HCT116 (cell line): ENCODE data around the gene TTC9. TPM values are rescaled to one million over a fixed set of nuclear protein-coding genes. Genes with fewer than 3 reads are reported as not detected.

Experiments
- ATAC-seq: fragments of 200-7000 bp; cut with Tn5 transposase; 2 replicates; pipeline ENCODE4 v1.9.1; 2020; ENCODE audit warnings: mild to moderate bottlenecking, moderate library complexity
- BruUV-seq: library from RNA; stranded (reverse); fragments of 400-500 nt; replicated peaks from 2 replicates; lab custom pipeline; 2021; lab: Mats Ljungman, UMichigan
- CTCF ChIA-PET: fragments of 300-600 bp; sonication (Branson Sonifier 250); formaldehyde crosslinking; loops from one replicate; lab custom pipeline; 2021; ENCODE audit warnings: antibody characterized with exemption; lab: Charles Lee
- POLR2A ChIA-PET: fragments of 300-600, 350-600 bp; sonication (Branson Sonifier 250); formaldehyde crosslinking; loops from one replicate; lab custom pipeline; 2021; ENCODE audit warnings: antibody characterized with exemption; lab: Charles Lee
- RAD21 ChIA-PET, 2 experiments: fragments of 300-600 bp; sonication (Branson Sonifier 250); formaldehyde crosslinking; loops; one replicate each; lab custom pipeline; 2023; ENCODE audit warnings: low total read pairs in 2 of 2; ENCODE audit not compliant: uncharacterized antibody in 2 of 2, unreplicated experiment in 2 of 2, low non-redundant PET in 1 of 2; lab: Charles Lee
- DNase-seq: peaks from one replicate; pipeline ENCODE4 v3.0.0-alpha.2; 2010; ENCODE audit warnings: low read depth, low spot score
- H2AFZ ChIP-seq: fragments of 200-600 bp; shearing (Covaris generic), sonication (generic); 2 replicates; pipeline ENCODE4 v1.6.1; 2017; ENCODE audit warnings: low read depth, mixed run types, mixed read lengths, antibody characterized with exemption, low read length; ENCODE audit not compliant: poor library complexity, severe bottlenecking
- H3K27ac ChIP-seq: 2 replicates; pipeline ENCODE4 v1.5.1; 2012; ENCODE audit warnings: low read depth, low read length
- H3K27me3 ChIP-seq: fragments of 200-600 bp; sonication (generic); 2 replicates; pipeline ENCODE4 v1.6.1; 2016; ENCODE audit warnings: mixed run types, low read length, mixed read lengths; ENCODE audit not compliant: insufficient read depth
- H3K36me3 ChIP-seq, 2 experiments: fragments of 200-500 bp in 1 of 2; fragments of 200-600 bp in 1 of 2; sonication (Bioruptor generic) in 1 of 2; sonication (generic) in 1 of 2; 2 replicates each; pipeline versions ENCODE4 v1.5.1 to v1.6.1; 2014 to 2016; ENCODE audit warnings: low read length in 2 of 2, inconsistent platforms in 1 of 2, mixed read lengths in 1 of 2, mixed run types in 1 of 2; ENCODE audit not compliant: insufficient read depth in 2 of 2, control insufficient read depth in 1 of 2
- H3K4me1 ChIP-seq, 2 experiments: fragments of 200-600 bp in 1 of 2; sonication (generic) in 1 of 2; 2 replicates each; pipeline versions ENCODE4 v1.5.1 to v1.6.1; 2012 to 2017; ENCODE audit warnings: low read length in 2 of 2, inconsistent platforms in 1 of 2, mild to moderate bottlenecking in 1 of 2, mixed read lengths in 1 of 2, mixed run types in 1 of 2, moderate library complexity in 1 of 2; ENCODE audit not compliant: insufficient read depth in 2 of 2, control insufficient read depth in 1 of 2
- H3K4me2 ChIP-seq: fragments of 200-600 bp; sonication (generic); 2 replicates; pipeline ENCODE4 v1.6.1; 2017; ENCODE audit warnings: mixed run types, low read length, mixed read lengths
- H3K4me3 ChIP-seq, 2 experiments: fragments of 200-600 bp in 1 of 2; sonication (generic) in 1 of 2; replicated peaks in 1 of 2; 2 replicates each; pipeline ENCODE4 v1.5.1; 2011 to 2016; ENCODE audit warnings: low read length in 2 of 2, control low read depth in 1 of 2, low read depth in 1 of 2, mild to moderate bottlenecking in 1 of 2, mixed read lengths in 1 of 2, mixed run types in 1 of 2
- H3K79me2 ChIP-seq: fragments of 200-600 bp; sonication (generic); 2 replicates; pipeline ENCODE4 v1.6.1; 2017; ENCODE audit warnings: mild to moderate bottlenecking, mixed run types, low read length, moderate library complexity, mixed read lengths; ENCODE audit not compliant: insufficient read depth
- H3K9ac ChIP-seq: fragments of 200-600 bp; sonication (generic); 2 replicates; pipeline ENCODE4 v1.6.1; 2016; ENCODE audit warnings: low read length, mixed read lengths
- H3K9me2 ChIP-seq: fragments of 200-600 bp; sonication (generic), shearing (Covaris generic); 2 replicates; pipeline ENCODE4 v1.6.1; 2017; ENCODE audit warnings: mixed run types, mild to moderate bottlenecking, moderate library complexity; ENCODE audit not compliant: insufficient read depth
- H3K9me3 ChIP-seq, 2 experiments: fragments of 200-500 bp in 1 of 2; fragments of 200-600 bp in 1 of 2; sonication (Bioruptor generic) in 1 of 2; sonication (generic) in 1 of 2; 2 replicates each; pipeline ENCODE4 v1.6.1; 2014 to 2017; ENCODE audit warnings: low read length in 2 of 2, mixed read lengths in 2 of 2, inconsistent platforms in 1 of 2, low read depth in 1 of 2, mild to moderate bottlenecking in 1 of 2, mixed run types in 1 of 2, moderate library complexity in 1 of 2; ENCODE audit not compliant: control insufficient read depth in 1 of 2, insufficient read depth in 1 of 2
- H4K20me1 ChIP-seq: fragments of 200-600 bp; sonication (generic), shearing (Covaris generic); 2 replicates; pipeline ENCODE4 v1.6.1; 2017; ENCODE audit warnings: mixed run types, mild to moderate bottlenecking, moderate library complexity; ENCODE audit not compliant: insufficient read depth
- CBX3 ChIP-seq: IDR thresholded peaks from 2 replicates; pipeline ENCODE4 v1.6.1; 2012; ENCODE audit warnings: low read depth
- CTCF ChIP-seq, 3 experiments: fragments of 200-600 bp in 1 of 3; sonication (generic) in 1 of 3; IDR thresholded peaks in 2 of 3; conservative IDR thresholded peaks in 1 of 3; 2 replicates each; pipeline ENCODE4 v1.5.1; 2012 to 2017; ENCODE audit warnings: low read depth in 2 of 3, low read length in 2 of 3, antibody characterized with exemption in 1 of 3, borderline replicate concordance in 1 of 3, control low read depth in 1 of 3, mild to moderate bottlenecking in 1 of 3, mixed read lengths in 1 of 3, mixed run types in 1 of 3, moderate library complexity in 1 of 3; ENCODE audit not compliant: insufficient read depth in 1 of 3
- ELF1 ChIP-seq: IDR thresholded peaks from 2 replicates; pipeline ENCODE4 v1.6.1; 2012; ENCODE audit warnings: low read depth, borderline replicate concordance
- JUND ChIP-seq: IDR thresholded peaks from 2 replicates; pipeline ENCODE4 v1.6.1; 2012
- MAX ChIP-seq: IDR thresholded peaks from 2 replicates; pipeline ENCODE4 v1.6.1; 2012
- RAD21 ChIP-seq: IDR thresholded peaks from 2 replicates; pipeline ENCODE4 v1.6.1; 2012; ENCODE audit warnings: low read depth, mild to moderate bottlenecking
- REST ChIP-seq: IDR thresholded peaks from 2 replicates; pipeline ENCODE4 v1.6.1; 2012; ENCODE audit warnings: low read depth
- YY1 ChIP-seq: IDR thresholded peaks from 2 replicates; pipeline ENCODE4 v1.6.1; 2011; ENCODE audit warnings: low read length, low read depth, moderate library complexity, mild to moderate bottlenecking; ENCODE audit not compliant: insufficient replicate concordance; ENCODE audit errors: extremely low read depth
- ZNF274 ChIP-seq: fragments of 200-500 bp; sonication (Bioruptor generic); IDR thresholded peaks from 2 replicates; pipeline ENCODE4 v1.6.1; 2014; ENCODE audit warnings: mild to moderate bottlenecking, low read depth, low read length, inconsistent platforms
- intact Hi-C: fragments of 100-400 bp; cut with micrococcal nuclease; formaldehyde crosslinking; loops from 2 replicates; pipeline ENCODE4 v1.10.0; 2022
- total RNA-seq: library from RNA; stranded (reverse); gene quantifications from one replicate; pipeline ENCODE4 v1.2.1, GENCODE V29; 2021; ENCODE audit not compliant: unreplicated experiment

The TTC9 gene
- total RNA-seq, 1 experiment from 2014 or later = 2.4 TPM

- TF ChIP-seq CTCF (IDR thresholded peaks at IDR 0.05 in 2 of 3, conservative IDR thresholded peaks at IDR 0.05 in 1 of 3; ENCODE audit: borderline replicate concordance in 1 of 3, insufficient read depth in 1 of 3, low read depth in 2 of 3, low read length in 2 of 3) = no peak
Measured at GRCh38 chr14:70713096-70713495, 71.4 kb downstream of the TTC9 start (continued).

GRCh38 chr14:70713511-70713916 is 71.8 kb downstream of the TTC9 start:
- BruUV-seq = no TSS peak
- ChIA-PET CTCF (interaction anchor here (0.6 to 2.6 kb wide), 11 partner anchors 8 to 123 kb away, joined by 3 to 33 read pairs (median 4); no protein-coding TSS in a partner anchor), RAD21 (no interaction called here), POLR2A (no interaction called here)
- Histone ChIP-seq H3K9me3 (no peaks in the 10 kb centered on the region), H2AFZ (peak overlapping the region; percentile 10), H4K20me1 (no peaks in the 10 kb centered on the region), H3K9ac (no peak overlapping the region), H3K27ac (no peak overlapping the region), H3K4me2 (peak overlapping the region; percentile 22; the same call in 1 of the 2 replicates), H3K27me3 (no peaks in the 10 kb centered on the region), H3K9me2 (no peaks in the 10 kb centered on the region), H3K4me1 (peaks cover 0 to 14% of the 10 kb centered on the region in 2 experiments; a peak in 2 of 4 replicates), H3K36me3 (no peaks in the 10 kb centered on the region), H3K79me2 (no peaks in the 10 kb centered on the region), H3K4me3 (no peak overlapping the region)
- TF ChIP-seq ELF1 (no peak), ZNF274 (no peak), JUND (no peak), CTCF (IDR thresholded peaks at IDR 0.05 in 2 of 3, conservative IDR thresholded peaks at IDR 0.05 in 1 of 3; ENCODE audit: borderline replicate concordance in 1 of 3, insufficient read depth in 1 of 3, low read depth in 2 of 3, low read length in 2 of 3) (no peak), YY1 (no peak), REST (no peak), MAX (no peak), RAD21 (no peak), CBX3 (no peak)
- ATAC-seq (0 out of 2 replicates have a peak, but pooled peaks have one; percentile 11), DNase-seq (no peak)
- intact Hi-C loops = loop anchor here (10.0 kb wide), 1 partner anchor 241 kb away; no protein-coding TSS in a partner anchor
